Ascending aorta (tissue), 2 donors: Measurements from ENCODE around the gene ELF4. TPM values are rescaled to one million over a fixed set of nuclear protein-coding genes. Genes with fewer than 3 reads are reported as not detected.

ENCODE experiments used
- DNase-seq, 2 donors: peaks; one replicate each; pipeline ENCODE4 v3.0.0-alpha.2; 2019; ENCODE audit warnings: low spot score in 2 of 2
- H3K27ac ChIP-seq, 2 donors: fragments of 200-600 bp; sonication (generic); one replicate each; pipeline ENCODE4 v1.5.1; 2016 to 2017; ENCODE audit warnings: mild to moderate bottlenecking in 1 of 2
- H3K27me3 ChIP-seq: fragments of 200-600 bp; sonication (generic); one replicate; pipeline ENCODE4 v1.5.1; 2017
- H3K36me3 ChIP-seq, 2 donors: fragments of 200-600 bp; sonication (generic); one replicate each; pipeline ENCODE4 v1.5.1; 2016
- H3K4me1 ChIP-seq, 2 donors: fragments of 200-600 bp; sonication (generic); one replicate each; pipeline ENCODE4 v1.5.1; 2016 to 2017; ENCODE audit warnings: mild to moderate bottlenecking in 1 of 2
- H3K4me3 ChIP-seq, 2 donors: fragments of 200-600 bp; sonication (generic); one replicate each; pipeline ENCODE4 v1.5.1; 2016 to 2017; ENCODE audit warnings: mild to moderate bottlenecking in 1 of 2
- H3K9me3 ChIP-seq, 2 donors: fragments of 200-600 bp; sonication (generic); one replicate each; pipeline ENCODE4 v1.5.1; 2016
- intact Hi-C: fragments of 100-400 bp; cut with DNase I; formaldehyde crosslinking; loops from one replicate; pipeline ENCODE4 v1.15.1; 2023
- total RNA-seq: library from RNA; depleted of rRNA; stranded (reverse); fragments of >200 nt; gene quantifications from one replicate; pipeline ENCODE4 v1.1.0, GENCODE V29; 2016
- TF ChIP-seq, protein P1 (sequence below), 3 experiments: fragments of 200-600 bp in 2 of 3; fragments of 450-650 bp in 1 of 3; sonication (generic) in 2 of 3; IDR thresholded peaks; one replicate each; pipeline ENCODE4 v1.5.1; 2016 to 2019; ENCODE audit warnings: antibody characterized with exemption in 3 of 3, mild to moderate bottlenecking in 1 of 3, moderate library complexity in 1 of 3

Gene ELF4
- total RNA-seq, 1 donor from 2014 or later, result 25.7 TPM

DNA sequence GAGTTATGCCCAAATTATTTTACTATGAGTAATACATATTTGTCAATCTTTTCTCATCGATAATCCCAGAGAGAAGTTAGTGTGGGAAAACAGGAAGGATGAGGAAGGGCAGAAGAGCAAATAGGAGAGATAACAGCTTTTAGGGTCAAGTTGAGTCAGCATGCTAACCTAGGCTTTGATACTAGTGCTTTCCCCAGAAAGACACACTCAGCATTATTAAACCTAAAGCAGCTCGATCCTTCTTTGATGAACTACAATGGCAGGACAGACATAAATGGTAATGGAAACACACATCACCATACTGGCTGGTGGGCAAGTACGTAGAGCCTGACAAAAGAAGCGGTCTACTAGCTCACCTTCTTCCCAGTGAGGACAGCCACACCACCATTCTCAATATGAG, 34.8 kb upstream of the ELF4 start:
- Histone ChIP-seq H3K4me3 (no peak overlapping the region), H3K27me3 (no peaks in the 10 kb centered on the region), H3K27ac (no peak overlapping the region), H3K9me3 (no peaks in the 10 kb centered on the region), H3K36me3 (peaks cover 6 to 40% of the 10 kb centered on the region in 2 donors), H3K4me1 (no peaks in the 10 kb centered on the region)
- TF ChIP-seq, protein P1, sequence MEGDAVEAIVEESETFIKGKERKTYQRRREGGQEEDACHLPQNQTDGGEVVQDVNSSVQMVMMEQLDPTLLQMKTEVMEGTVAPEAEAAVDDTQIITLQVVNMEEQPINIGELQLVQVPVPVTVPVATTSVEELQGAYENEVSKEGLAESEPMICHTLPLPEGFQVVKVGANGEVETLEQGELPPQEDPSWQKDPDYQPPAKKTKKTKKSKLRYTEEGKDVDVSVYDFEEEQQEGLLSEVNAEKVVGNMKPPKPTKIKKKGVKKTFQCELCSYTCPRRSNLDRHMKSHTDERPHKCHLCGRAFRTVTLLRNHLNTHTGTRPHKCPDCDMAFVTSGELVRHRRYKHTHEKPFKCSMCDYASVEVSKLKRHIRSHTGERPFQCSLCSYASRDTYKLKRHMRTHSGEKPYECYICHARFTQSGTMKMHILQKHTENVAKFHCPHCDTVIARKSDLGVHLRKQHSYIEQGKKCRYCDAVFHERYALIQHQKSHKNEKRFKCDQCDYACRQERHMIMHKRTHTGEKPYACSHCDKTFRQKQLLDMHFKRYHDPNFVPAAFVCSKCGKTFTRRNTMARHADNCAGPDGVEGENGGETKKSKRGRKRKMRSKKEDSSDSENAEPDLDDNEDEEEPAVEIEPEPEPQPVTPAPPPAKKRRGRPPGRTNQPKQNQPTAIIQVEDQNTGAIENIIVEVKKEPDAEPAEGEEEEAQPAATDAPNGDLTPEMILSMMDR (IDR thresholded peaks at IDR 0.05), result no peak
- intact Hi-C loops, result no loop called here
- no peak for DNase-seq

DNA sequence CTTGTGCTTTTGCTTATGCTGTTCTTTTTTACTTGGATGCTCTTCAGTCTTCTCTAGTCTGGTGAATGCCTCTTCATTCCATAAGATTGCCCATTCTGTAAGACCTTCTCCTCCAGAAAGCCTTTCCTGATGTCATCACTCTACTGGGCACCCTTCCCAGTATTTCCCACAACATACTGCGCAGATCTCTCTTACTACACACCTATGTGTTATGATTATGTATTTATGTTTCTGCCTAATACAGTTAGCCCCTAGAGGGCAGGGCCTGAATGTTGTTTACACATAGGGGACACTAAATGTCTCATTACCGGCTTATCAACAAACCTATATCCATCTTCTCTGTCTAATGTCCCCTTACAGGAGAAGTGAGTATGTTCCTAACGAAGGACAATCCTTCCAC, 34.2 kb upstream of the ELF4 start:
- TF ChIP-seq, protein P1 (IDR thresholded peaks at IDR 0.05), result no peak
- peaks cover 6 to 40% of the 10 kb centered on the region in 2 donors for H3K36me3 ChIP-seq
- H3K9me3 ChIP-seq, result no peaks in the 10 kb centered on the region
- no peak overlapping the region for H3K27ac ChIP-seq
- no peaks in the 10 kb centered on the region for H3K4me1 ChIP-seq
- DNase-seq, result no peak
- H3K27me3 ChIP-seq, result no peaks in the 10 kb centered on the region
- H3K4me3 ChIP-seq, result no peak overlapping the region
- intact Hi-C loops, result no loop called here

DNA sequence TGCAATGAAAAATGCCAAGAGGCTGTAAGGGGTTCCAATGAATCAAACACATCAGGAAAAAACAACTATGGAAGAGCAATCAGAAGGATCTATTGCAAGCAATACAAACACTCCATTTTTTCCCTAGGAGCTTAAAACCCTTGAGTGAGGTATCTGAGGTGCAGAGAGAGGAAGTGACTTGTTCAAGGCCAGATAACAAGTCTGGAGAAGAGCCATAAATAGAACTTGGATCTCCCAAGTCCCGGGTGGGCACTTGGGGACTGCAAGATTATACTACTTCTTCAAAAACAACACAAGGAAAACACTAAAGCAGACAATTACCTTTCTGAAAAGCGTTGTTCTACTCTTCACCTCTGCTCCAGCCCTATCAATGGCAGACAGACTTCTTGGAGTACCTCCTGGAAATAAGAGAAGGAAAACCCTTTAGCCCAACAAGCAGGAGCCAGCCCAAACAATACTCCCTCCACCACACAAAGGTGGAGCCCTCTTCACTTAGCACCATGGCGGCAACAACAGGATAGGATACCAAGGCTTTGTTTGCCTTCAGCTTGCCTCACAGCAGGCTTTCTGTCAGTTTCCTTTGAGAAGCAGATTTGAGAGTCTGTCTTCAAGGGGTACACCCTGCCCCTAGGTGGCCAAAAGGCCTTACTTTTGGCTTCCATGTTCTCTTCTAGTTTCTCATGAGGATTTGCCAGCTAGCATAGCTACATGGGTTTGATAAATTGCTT, 29.3 kb upstream of the ELF4 start:
- Histone ChIP-seq H3K27ac (no peak overlapping the region), H3K36me3 (peaks cover 7 to 21% of the 10 kb centered on the region in 2 donors), H3K9me3 (no peaks in the 10 kb centered on the region), H3K27me3 (no peaks in the 10 kb centered on the region), H3K4me1 (no peaks in the 10 kb centered on the region), H3K4me3 (no peak overlapping the region)
- no peak for DNase-seq
- TF ChIP-seq, protein P1 (IDR thresholded peaks at IDR 0.05), result no peak
- intact Hi-C loops, result no loop called here

DNA sequence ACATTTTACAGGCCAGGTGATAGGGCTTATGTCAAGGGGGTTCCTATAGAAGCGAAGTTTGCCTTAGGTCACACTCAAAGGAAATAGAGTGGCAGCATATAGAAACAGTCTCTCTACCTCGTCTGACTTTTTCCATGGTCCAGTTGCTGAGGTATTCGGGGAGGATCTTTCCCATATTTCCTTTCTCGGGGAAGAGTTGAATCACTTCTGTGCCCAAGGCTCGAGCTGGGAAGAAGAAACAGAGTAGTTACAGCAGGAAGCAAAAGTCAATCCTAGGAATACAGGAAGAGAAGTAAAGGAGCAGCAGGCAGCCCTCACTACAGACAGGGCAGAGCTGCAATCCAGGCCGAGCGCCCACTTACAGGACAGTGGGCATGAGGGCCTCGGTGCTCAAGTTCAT, 26.7 kb upstream of the ELF4 start:
- H3K4me3 ChIP-seq, result no peak overlapping the region
- TF ChIP-seq, protein P1 (IDR thresholded peaks at IDR 0.05), result no peak
- H3K27me3 ChIP-seq, result no peaks in the 10 kb centered on the region
- no peaks in the 10 kb centered on the region for H3K9me3 ChIP-seq
- no peak for DNase-seq
- no peaks in the 10 kb centered on the region for H3K4me1 ChIP-seq
- no peak overlapping the region for H3K27ac ChIP-seq
- intact Hi-C loops, result no loop called here
- peaks cover 7 to 14% of the 10 kb centered on the region in 2 donors for H3K36me3 ChIP-seq

DNA sequence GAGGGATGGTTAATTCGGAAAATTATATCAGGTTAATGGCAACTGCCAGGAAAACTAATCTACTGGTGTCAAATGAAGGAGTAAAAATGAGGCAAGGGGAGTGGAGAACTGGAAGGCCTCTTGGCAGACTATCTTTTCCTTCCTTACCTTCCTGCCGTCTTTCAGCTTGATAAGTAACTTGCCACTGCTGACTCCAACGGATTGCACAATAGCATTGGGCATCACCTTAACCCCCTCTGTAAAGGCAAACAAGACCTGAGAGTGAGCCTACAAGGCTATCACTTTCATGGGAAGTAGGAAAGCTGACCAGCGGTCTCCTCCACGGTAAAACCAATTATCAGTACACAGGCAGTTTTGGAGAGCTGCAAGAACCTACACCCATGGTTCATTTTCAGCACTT, 26.2 kb upstream of the ELF4 start:
- Histone ChIP-seq H3K4me1 (no peaks in the 10 kb centered on the region), H3K9me3 (no peaks in the 10 kb centered on the region), H3K4me3 (no peak overlapping the region), H3K27ac (no peak overlapping the region), H3K36me3 (peaks cover 7 to 14% of the 10 kb centered on the region in 2 donors), H3K27me3 (no peaks in the 10 kb centered on the region)
- DNase-seq, result no peak
- intact Hi-C loops, result no loop called here
- TF ChIP-seq, protein P1 (IDR thresholded peaks at IDR 0.05), result no peak
